CD4-positive, alpha-beta memory T cell (primary cell): ENCODE data around the gene VPS13A. TPM values are rescaled to one million over a fixed set of nuclear protein-coding genes. Genes with fewer than 3 reads are reported as not detected.
"Not testable (repeated sequence)": the region's sequence is repeated elsewhere in the genome, so short reads cannot be mapped to it uniquely, and the experiment has no call there.

ENCODE experiments used
- CTCF ChIA-PET: fragments of 350-600 bp; sonication (Branson Sonifier 250); formaldehyde crosslinking; loops from one replicate; lab custom pipeline; 2021; ENCODE audit warnings: inconsistent platforms; ENCODE audit not compliant: partially characterized antibody; lab: Charles Lee
- POLR2A ChIA-PET: fragments of 350-600 bp; sonication (Branson Sonifier 250); formaldehyde crosslinking; loops from one replicate; lab custom pipeline; 2021; ENCODE audit not compliant: partially characterized antibody; lab: Charles Lee
- DNase-seq, 5 donors: peaks; one replicate each; pipeline versions ENCODE4 v3.0.0 to v3.0.0-alpha.2; 2020 to 2022; ENCODE audit warnings: mixed read lengths in 1 of 5
- H3K27ac ChIP-seq: one replicate; pipeline ENCODE4 v1.7.0; 2013; ENCODE audit warnings: low read depth, low read length
- H3K27me3 ChIP-seq: 2 replicates; pipeline ENCODE4 v1.7.0; 2013; ENCODE audit warnings: mild to moderate bottlenecking, low read length, moderate library complexity; ENCODE audit not compliant: insufficient read depth
- H3K36me3 ChIP-seq: 2 replicates; pipeline ENCODE4 v1.7.0; 2013; ENCODE audit warnings: mild to moderate bottlenecking, low read length, moderate library complexity; ENCODE audit not compliant: insufficient read depth
- H3K4me1 ChIP-seq: 2 replicates; pipeline ENCODE4 v1.7.0; 2013; ENCODE audit warnings: mild to moderate bottlenecking, low read length, moderate library complexity; ENCODE audit not compliant: insufficient read depth
- H3K4me3 ChIP-seq, 2 donors: one replicate each; pipeline ENCODE4 v1.7.0; 2013; ENCODE audit warnings: low read length in 2 of 2, mild to moderate bottlenecking in 1 of 2
- H3K9me3 ChIP-seq, 2 donors: one replicate each; pipeline ENCODE4 v1.7.0; 2013; ENCODE audit warnings: low read length in 2 of 2, control low read depth in 1 of 2; ENCODE audit not compliant: control insufficient read depth in 1 of 2
- H3K27ac Mint-ChIP-seq, 7 donors: one replicate each; pipeline ENCODE4 v1.8.0; 2020 to 2021; ENCODE audit warnings: mixed read lengths in 7 of 7, mild to moderate bottlenecking in 6 of 7, inconsistent platforms in 3 of 7, moderate library complexity in 3 of 7
- H3K27me3 Mint-ChIP-seq, 2 donors: one replicate each; pipeline ENCODE4 v1.8.0; 2020 to 2021; ENCODE audit warnings: mixed read lengths in 2 of 2
- H3K36me3 Mint-ChIP-seq, 2 donors: one replicate each; pipeline ENCODE4 v1.8.0; 2020 to 2021; ENCODE audit warnings: mixed read lengths in 2 of 2, inconsistent platforms in 1 of 2, mild to moderate bottlenecking in 1 of 2
- H3K4me1 Mint-ChIP-seq, 4 donors: one replicate each; pipeline ENCODE4 v1.8.0; 2020 to 2021; ENCODE audit warnings: mixed read lengths in 4 of 4, mild to moderate bottlenecking in 1 of 4
- H3K4me3 Mint-ChIP-seq, 8 donors: one replicate each; pipeline ENCODE4 v1.8.0; 2020 to 2021; ENCODE audit warnings: mixed read lengths in 8 of 8, mild to moderate bottlenecking in 7 of 8, moderate library complexity in 6 of 8, inconsistent platforms in 3 of 8
- H3K9me3 Mint-ChIP-seq, 8 donors: one replicate each; pipeline ENCODE4 v1.8.0; 2020 to 2021; ENCODE audit warnings: mixed read lengths in 8 of 8, mild to moderate bottlenecking in 5 of 8, inconsistent platforms in 3 of 8, moderate library complexity in 1 of 8
- intact Hi-C: fragments of 100-400 bp; cut with micrococcal nuclease; formaldehyde crosslinking; loops from one replicate; pipeline ENCODE4 v1.15.1; 2023
- polyA plus RNA-seq, 2 donors: library from polyadenylated mRNA; unstranded; fragments of 300-500 nt; fragmentation: Illumina TruSeq; gene quantifications; one replicate each; pipeline ENCODE4 v1.2.3, GENCODE V29; 2021
- total RNA-seq, 2 experiments: library from RNA; stranded (reverse); gene quantifications; one replicate each; pipeline ENCODE4 v1.2.3, GENCODE V29; 2021

VPS13A gene
- total and polyA plus RNA-seq, 4 experiments from 2014 or later = 1.7 to 58.2 (median 30.1) TPM

GRCh38 chr9:77391834-77392233, 214.5 kb downstream of the VPS13A start:
- no peaks in the 10 kb centered on the region for H3K4me1 Mint-ChIP-seq
- no peaks in the 10 kb centered on the region for H3K27me3 Mint-ChIP-seq
- CTCF ChIA-PET = no interaction called here
- DNase-seq = no peak
- H3K36me3 Mint-ChIP-seq = peaks cover 10 to 19% of the 10 kb centered on the region in 2 donors
- Histone ChIP-seq H3K36me3 (no peaks in the 10 kb centered on the region), H3K27ac (no peak overlapping the region), H3K9me3 (no peaks in the 10 kb centered on the region), H3K27me3 (no peaks in the 10 kb centered on the region), H3K4me3 (no peak overlapping the region), H3K4me1 (no peaks in the 10 kb centered on the region)
- no peak overlapping the region for H3K27ac Mint-ChIP-seq
- no peaks in the 10 kb centered on the region for H3K9me3 Mint-ChIP-seq
- H3K4me3 Mint-ChIP-seq = no peak overlapping the region
- POLR2A ChIA-PET = no interaction called here
- intact Hi-C loops = no loop called here

GRCh38 chr9:77392328-77392727, 215.0 kb downstream of the VPS13A start:
- no peak overlapping the region for H3K27ac ChIP-seq
- intact Hi-C loops = no loop called here

GRCh38 chr9:77398581-77398980, 221.2 kb downstream of the VPS13A start:
- CTCF ChIA-PET, H3K27ac Mint-ChIP-seq, H3K27me3 Mint-ChIP-seq, H3K4me3 ChIP-seq, DNase-seq, H3K36me3 Mint-ChIP-seq, H3K9me3 ChIP-seq, H3K9me3 Mint-ChIP-seq, H3K4me3 Mint-ChIP-seq, H3K4me1 Mint-ChIP-seq, intact Hi-C loops, H3K36me3 ChIP-seq, H3K4me1 ChIP-seq, H3K27ac ChIP-seq, POLR2A ChIA-PET, H3K27me3 ChIP-seq: not testable (repeated sequence)

More at GRCh38 chr9:77392328-77392727, 215.0 kb downstream of the VPS13A start:
- ChIA-PET CTCF (no interaction called here), POLR2A (no interaction called here)
- H3K27me3 Mint-ChIP-seq = no peaks in the 10 kb centered on the region
- no peaks in the 10 kb centered on the region for H3K27me3 ChIP-seq
- peaks cover 10 to 17% of the 10 kb centered on the region in 2 donors for H3K36me3 Mint-ChIP-seq
- DNase-seq = no peak
- no peaks in the 10 kb centered on the region for H3K9me3 ChIP-seq
- no peaks in the 10 kb centered on the region for H3K36me3 ChIP-seq
- H3K27ac Mint-ChIP-seq = no peak overlapping the region
- no peaks in the 10 kb centered on the region for H3K9me3 Mint-ChIP-seq
- H3K4me1 Mint-ChIP-seq = no peaks in the 10 kb centered on the region
- no peak overlapping the region for H3K4me3 Mint-ChIP-seq
- no peaks in the 10 kb centered on the region for H3K4me1 ChIP-seq
- H3K4me3 ChIP-seq = no peak overlapping the region

DNA sequence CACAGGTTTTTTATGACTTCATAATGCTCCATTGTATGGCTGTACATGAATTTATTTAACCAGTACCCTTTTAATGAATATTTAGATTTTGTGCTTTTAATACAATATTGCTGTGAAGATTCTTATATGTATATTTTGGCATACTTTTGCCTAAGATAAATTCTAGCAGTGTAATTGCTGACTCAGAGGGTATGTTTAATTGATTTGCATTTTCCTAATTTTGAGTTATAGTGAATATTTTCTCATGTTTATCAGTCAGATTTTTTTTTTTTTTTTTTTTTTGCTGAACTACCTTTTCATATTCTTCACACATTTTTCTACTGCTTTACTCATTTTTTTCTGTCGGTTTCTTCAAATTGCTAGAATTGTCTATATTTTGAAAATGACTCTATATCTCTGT, 222.6 kb downstream of the VPS13A start:
- H3K4me1 ChIP-seq = no peaks in the 10 kb centered on the region
- no peaks in the 10 kb centered on the region for H3K27me3 ChIP-seq
- H3K36me3 Mint-ChIP-seq = peaks cover 12 to 19% of the 10 kb centered on the region in 2 donors
- intact Hi-C loops = no loop called here
- H3K9me3 Mint-ChIP-seq = no peaks in the 10 kb centered on the region
- no peaks in the 10 kb centered on the region for H3K36me3 ChIP-seq
- no peaks in the 10 kb centered on the region for H3K27me3 Mint-ChIP-seq
- POLR2A ChIA-PET = no interaction called here
- H3K27ac ChIP-seq = no peak overlapping the region
- H3K4me3 ChIP-seq = no peak overlapping the region
- no peaks in the 10 kb centered on the region for H3K9me3 ChIP-seq
- no peak overlapping the region for H3K4me3 Mint-ChIP-seq
- H3K27ac Mint-ChIP-seq = no peak overlapping the region
- DNase-seq = no peak
- CTCF ChIA-PET = no interaction called here
- H3K4me1 Mint-ChIP-seq = no peaks in the 10 kb centered on the region

- H3K4me3 ChIP-seq = no peak overlapping the region
- H3K9me3 ChIP-seq = no peaks in the 10 kb centered on the region
- no peaks in the 10 kb centered on the region for H3K9me3 Mint-ChIP-seq
- no peaks in the 10 kb centered on the region for H3K27me3 ChIP-seq
- ChIA-PET CTCF (interaction anchor here (1.1 kb wide), 1 partner anchor 31 kb away, joined by 4 read pairs; no protein-coding TSS in a partner anchor), POLR2A (no interaction called here)
- no peaks in the 10 kb centered on the region for H3K4me1 ChIP-seq
- no peak overlapping the region for H3K27ac ChIP-seq
- no peak overlapping the region for H3K4me3 Mint-ChIP-seq
- no peaks in the 10 kb centered on the region for H3K36me3 ChIP-seq
- intact Hi-C loops = no loop called here
- DNase-seq = no peak
- no peaks in the 10 kb centered on the region for H3K27me3 Mint-ChIP-seq
- H3K36me3 Mint-ChIP-seq = peaks cover 29 to 40% of the 10 kb centered on the region in 2 donors
- no peak overlapping the region for H3K27ac Mint-ChIP-seq
- no peaks in the 10 kb centered on the region for H3K4me1 Mint-ChIP-seq
Observed at GRCh38 chr9:77402286-77402685, 225.0 kb downstream of the VPS13A start.

GRCh38 chr9:77403239-77403638, 225.9 kb downstream of the VPS13A start:
- H3K27ac Mint-ChIP-seq = no peak overlapping the region
- POLR2A ChIA-PET = no interaction called here
- Histone ChIP-seq H3K4me1 (no peaks in the 10 kb centered on the region), H3K27ac (no peak overlapping the region), H3K9me3 (no peaks in the 10 kb centered on the region), H3K27me3 (no peaks in the 10 kb centered on the region), H3K4me3 (no peak overlapping the region), H3K36me3 (no peaks in the 10 kb centered on the region)
- H3K36me3 Mint-ChIP-seq = peaks cover 35 to 47% of the 10 kb centered on the region in 2 donors
- CTCF ChIA-PET = interaction anchor here (1.2 to 1.9 kb wide), 2 partner anchors 51 to 236 kb away, joined by 3 to 4 read pairs; no protein-coding TSS in a partner anchor
- no peaks in the 10 kb centered on the region for H3K27me3 Mint-ChIP-seq
- no peaks in the 10 kb centered on the region for H3K4me1 Mint-ChIP-seq
- peaks cover 0 to 3% (median 2%) of the 10 kb centered on the region in 8 donors for H3K9me3 Mint-ChIP-seq
- no peak for DNase-seq
- H3K4me3 Mint-ChIP-seq = no peak overlapping the region
- intact Hi-C loops = no loop called here

DNA sequence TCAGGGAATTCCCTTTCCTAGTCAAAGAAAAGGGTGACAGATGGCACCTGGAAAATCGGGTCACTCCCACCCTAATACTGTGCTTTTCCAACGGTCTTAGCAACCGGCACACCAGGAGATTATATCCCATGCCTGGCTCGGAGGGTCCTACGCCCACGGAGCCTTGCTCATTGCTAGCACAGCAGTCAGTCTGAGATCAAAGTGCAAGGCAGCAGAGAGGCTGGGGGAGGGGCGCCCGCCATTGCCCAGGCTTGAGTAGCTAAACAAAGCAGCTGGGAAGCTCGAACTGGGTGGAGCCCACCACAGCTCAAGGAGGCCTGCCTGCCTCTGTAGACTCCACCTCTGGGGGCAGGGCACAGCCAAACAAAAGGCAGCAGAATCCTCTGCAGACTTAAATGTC, 231.2 kb downstream of the VPS13A start:
- H3K36me3 Mint-ChIP-seq = peaks cover 29 to 47% of the 10 kb centered on the region in 2 donors
- intact Hi-C loops = not testable (repeated sequence)

More for the DNA sequence above, 231.2 kb downstream of the VPS13A start:
- CTCF ChIA-PET, H3K27ac ChIP-seq, H3K27ac Mint-ChIP-seq, H3K9me3 Mint-ChIP-seq, H3K4me3 ChIP-seq, H3K4me1 ChIP-seq, H3K27me3 Mint-ChIP-seq, H3K36me3 ChIP-seq, H3K27me3 ChIP-seq, POLR2A ChIA-PET, H3K4me1 Mint-ChIP-seq, H3K4me3 Mint-ChIP-seq, H3K9me3 ChIP-seq, DNase-seq: not testable (repeated sequence)
